WTC11 (cell line): ENCODE measurements around the gene SCN3A. TPM values are rescaled to one million over a fixed set of nuclear protein-coding genes. Genes with fewer than 3 reads are reported as not detected.

ENCODE experiments used
- ATAC-seq: fragments of 200-7000 bp; cut with Tn5 transposase; 2 replicates; pipeline ENCODE4 v1.10.0; 2021; ENCODE audit warnings: mild to moderate bottlenecking, moderate library complexity
- CTCF ChIA-PET: fragments of 300-600 bp; sonication (Branson Sonifier 250); formaldehyde crosslinking; loops from one replicate; lab custom pipeline; 2021; ENCODE audit warnings: antibody characterized with exemption; lab: Charles Lee
- POLR2A ChIA-PET: fragments of 350-600 bp; sonication (Branson Sonifier 250); formaldehyde crosslinking; loops from one replicate; lab custom pipeline; 2021; ENCODE audit warnings: antibody characterized with exemption; lab: Charles Lee
- DNase-seq: peaks from one replicate; pipeline ENCODE4 v3.0.0; 2021; ENCODE audit warnings: low spot score
- H3K27ac Mint-ChIP-seq: 2 replicates; pipeline ENCODE4 v1.8.0; 2021; ENCODE audit warnings: mixed read lengths
- H3K27me3 Mint-ChIP-seq: 2 replicates; pipeline ENCODE4 v1.8.0; 2021; ENCODE audit warnings: low read depth, mild to moderate bottlenecking, moderate library complexity, mixed read lengths
- H3K36me3 Mint-ChIP-seq: 2 replicates; pipeline ENCODE4 v1.8.0; 2021; ENCODE audit warnings: mixed read lengths
- H3K4me1 Mint-ChIP-seq: 2 replicates; pipeline ENCODE4 v1.8.0; 2022; ENCODE audit warnings: mixed read lengths
- H3K4me3 Mint-ChIP-seq: 2 replicates; pipeline ENCODE4 v1.8.0; 2021; ENCODE audit warnings: mild to moderate bottlenecking, moderate library complexity, mixed read lengths
- H3K9me3 Mint-ChIP-seq: 2 replicates; pipeline ENCODE4 v1.8.0; 2021; ENCODE audit warnings: mixed read lengths
- AFF4 ChIP-seq: sonication (generic); formaldehyde crosslinking; IDR thresholded peaks from 2 replicates; pipeline ENCODE4 v1.8.1; 2023; ENCODE audit warnings: mild to moderate bottlenecking, missing genetic modification reagents, borderline replicate concordance
- CDX4 ChIP-seq: fragments of 250-450 bp; sonication (Bioruptor Pico); IDR thresholded peaks from 2 replicates; pipeline ENCODE4 v1.9.0; 2021; ENCODE audit warnings: moderate library complexity, mild to moderate bottlenecking, inconsistent platforms, borderline replicate concordance
- ERG ChIP-seq: fragments of 250-450 bp; sonication (Bioruptor Pico); IDR thresholded peaks from 2 replicates; pipeline ENCODE4 v1.8.0; 2021; ENCODE audit warnings: mild to moderate bottlenecking
- HMGXB4 ChIP-seq: sonication (generic); formaldehyde crosslinking; IDR thresholded peaks from 2 replicates; pipeline ENCODE4 v1.8.1; 2023; ENCODE audit warnings: mild to moderate bottlenecking, moderate library complexity, missing genetic modification reagents
- IRF1 ChIP-seq: sonication (generic); formaldehyde crosslinking; IDR thresholded peaks from 2 replicates; pipeline ENCODE4 v1.8.0; 2023; ENCODE audit warnings: missing genetic modification reagents
- MXD4 ChIP-seq: fragments of 250-450 bp; sonication (Bioruptor Pico); IDR thresholded peaks from 2 replicates; pipeline ENCODE4 v1.8.0; 2021; ENCODE audit warnings: mild to moderate bottlenecking, moderate library complexity, borderline replicate concordance
- MYBL2 ChIP-seq: sonication (generic); formaldehyde crosslinking; IDR thresholded peaks from 2 replicates; pipeline ENCODE4 v1.8.1; 2023; ENCODE audit warnings: mild to moderate bottlenecking, moderate library complexity, missing genetic modification reagents
- ZBTB43 ChIP-seq: sonication (generic); formaldehyde crosslinking; IDR thresholded peaks from 2 replicates; pipeline ENCODE4 v1.8.1; 2023; ENCODE audit warnings: mild to moderate bottlenecking, missing genetic modification reagents
- total RNA-seq: library from RNA; stranded (reverse); gene quantifications from 3 replicates; pipeline ENCODE4 v1.2.3, GENCODE V29; 2021
- TF ChIP-seq, protein P1 (sequence below): fragments of 250-450 bp; sonication (Bioruptor Pico); conservative IDR thresholded peaks from 2 replicates; pipeline ENCODE4 v1.9.0; 2021; ENCODE audit warnings: mild to moderate bottlenecking
- TF ChIP-seq, protein P2 (sequence below): sonication (generic); formaldehyde crosslinking; IDR thresholded peaks from 2 replicates; pipeline ENCODE4 v1.8.1; 2023; ENCODE audit warnings: mild to moderate bottlenecking, missing genetic modification reagents

The SCN3A gene
- total RNA-seq, 1 experiment from 2014 or later: 0.04 TPM

DNA sequence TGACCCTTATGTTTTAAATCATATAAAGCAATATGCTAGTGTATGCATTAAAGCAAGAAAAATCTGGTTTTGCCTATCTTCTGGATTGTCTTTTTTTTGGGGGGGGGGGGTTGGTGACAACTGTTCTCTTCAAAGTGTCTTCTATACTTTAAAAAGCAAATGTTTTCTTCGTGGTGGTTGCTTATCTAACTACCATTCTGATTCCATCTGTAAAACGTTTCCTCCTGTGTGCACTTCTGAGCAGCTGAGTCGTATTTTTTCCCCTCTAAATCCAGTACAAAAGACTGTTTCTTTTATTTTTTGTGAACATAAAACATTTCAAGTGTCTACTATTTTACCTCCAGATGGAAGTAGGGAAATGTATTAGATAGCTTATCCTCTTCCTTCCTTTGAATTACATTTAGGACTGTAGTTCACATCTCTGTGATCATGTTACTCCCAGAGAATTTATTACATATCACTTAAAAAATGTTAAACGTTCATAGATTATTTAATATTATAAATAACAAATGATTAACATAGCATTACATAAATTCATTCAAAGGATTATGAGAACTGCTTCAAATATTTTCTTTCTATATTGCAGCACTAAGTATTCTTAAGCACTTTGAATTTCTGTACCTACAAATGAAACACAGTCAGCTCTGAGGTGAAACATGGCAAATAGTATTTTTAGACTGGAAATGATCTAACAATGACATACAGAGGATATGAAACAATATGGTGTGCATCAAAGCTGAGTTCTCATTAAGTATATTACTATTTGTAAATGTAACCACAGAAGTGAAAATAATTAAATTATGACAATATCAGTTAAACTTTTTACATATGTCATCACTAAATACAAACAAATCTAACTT lies 56.4 kb downstream of the SCN3A start:
- no peak overlapping the region for H3K27ac Mint-ChIP-seq
- H3K36me3 Mint-ChIP-seq: no peaks in the 10 kb centered on the region
- DNase-seq: no peak
- no peaks in the 10 kb centered on the region for H3K27me3 Mint-ChIP-seq
- no peak for ATAC-seq
- ChIA-PET CTCF (no interaction called here), POLR2A (interaction anchor here (0.5 kb wide), 1 partner anchor 304 kb away, joined by 3 read pairs; no protein-coding TSS in a partner anchor)
- H3K4me1 Mint-ChIP-seq: peaks cover 7% of the 10 kb centered on the region
- TF ChIP-seq ERG (CRISPR knock-in tag) (no peak), ZBTB43 (CRISPR knock-in tag) (no peak), AFF4 (CRISPR knock-in tag) (no peak), MYBL2 (CRISPR knock-in tag) (no peak), CDX4 (CRISPR knock-in tag) (no peak), HMGXB4 (CRISPR knock-in tag) (no peak), IRF1 (no peak), MXD4 (CRISPR knock-in tag) (no peak)
- TF ChIP-seq, protein P1, sequence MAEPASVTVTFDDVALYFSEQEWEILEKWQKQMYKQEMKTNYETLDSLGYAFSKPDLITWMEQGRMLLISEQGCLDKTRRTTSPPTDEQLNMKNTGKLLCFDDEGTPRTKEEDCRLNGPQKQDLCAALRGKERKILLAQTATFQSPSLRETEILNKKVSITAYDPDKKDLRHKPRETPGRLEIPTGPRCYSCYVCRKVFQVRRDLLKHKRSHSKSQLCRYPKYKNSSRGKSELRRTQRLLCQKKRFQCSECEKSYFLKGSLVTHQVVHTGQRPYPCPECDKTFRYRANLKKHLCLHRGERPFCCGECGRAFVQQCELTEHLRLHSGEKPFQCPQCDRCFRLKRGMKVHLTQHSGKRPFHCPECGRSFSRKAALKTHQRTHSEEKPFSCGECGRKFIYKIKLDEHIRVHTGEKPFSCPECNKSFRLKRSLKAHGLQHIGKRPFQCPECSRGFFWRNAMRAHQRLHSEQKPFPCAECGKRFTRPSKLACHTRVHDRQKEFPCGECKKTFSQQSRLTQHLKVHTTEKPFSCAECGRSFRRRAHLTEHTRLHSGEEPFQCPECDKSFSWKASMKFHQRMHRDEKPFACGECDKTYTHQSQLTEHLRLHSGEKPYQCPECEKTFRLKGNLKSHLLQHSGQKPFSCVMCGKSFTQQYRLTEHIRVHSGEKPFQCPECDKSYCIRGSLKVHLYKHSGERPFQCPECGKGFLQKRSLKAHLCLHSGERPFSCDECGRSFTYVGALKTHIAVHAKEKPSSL (CRISPR knock-in tag): no peak
- TF ChIP-seq, protein P2, sequence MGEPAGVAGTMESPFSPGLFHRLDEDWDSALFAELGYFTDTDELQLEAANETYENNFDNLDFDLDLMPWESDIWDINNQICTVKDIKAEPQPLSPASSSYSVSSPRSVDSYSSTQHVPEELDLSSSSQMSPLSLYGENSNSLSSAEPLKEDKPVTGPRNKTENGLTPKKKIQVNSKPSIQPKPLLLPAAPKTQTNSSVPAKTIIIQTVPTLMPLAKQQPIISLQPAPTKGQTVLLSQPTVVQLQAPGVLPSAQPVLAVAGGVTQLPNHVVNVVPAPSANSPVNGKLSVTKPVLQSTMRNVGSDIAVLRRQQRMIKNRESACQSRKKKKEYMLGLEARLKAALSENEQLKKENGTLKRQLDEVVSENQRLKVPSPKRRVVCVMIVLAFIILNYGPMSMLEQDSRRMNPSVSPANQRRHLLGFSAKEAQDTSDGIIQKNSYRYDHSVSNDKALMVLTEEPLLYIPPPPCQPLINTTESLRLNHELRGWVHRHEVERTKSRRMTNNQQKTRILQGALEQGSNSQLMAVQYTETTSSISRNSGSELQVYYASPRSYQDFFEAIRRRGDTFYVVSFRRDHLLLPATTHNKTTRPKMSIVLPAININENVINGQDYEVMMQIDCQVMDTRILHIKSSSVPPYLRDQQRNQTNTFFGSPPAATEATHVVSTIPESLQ: no peak
- H3K4me3 Mint-ChIP-seq: no peak overlapping the region
- no peaks in the 10 kb centered on the region for H3K9me3 Mint-ChIP-seq
